Measurements from ENCODE around the gene PPM1D. TPM values are rescaled to one million over a fixed set of nuclear protein-coding genes. Genes with fewer than 3 reads are reported as not detected.

The PPM1D gene
- total RNA-seq, 1 experiment from 2014 or later = 19.0 TPM

GRCh38 chr17:60559659-60559994 is 40.4 kb upstream of the PPM1D start:
- Histone ChIP-seq H2AK5ac (ENCODE audit: insufficient read length, low read length) (no peak overlapping the region), H3K9ac (ENCODE audit: extremely low read depth, insufficient read length, low read length) (no peak overlapping the region), H3K79me1 (ENCODE audit: insufficient read depth, low read depth, low read length, poor library complexity, severe bottlenecking) (no peaks in the 10 kb centered on the region), H3K27me3 (ENCODE audit: insufficient read depth, low read length) (no peaks in the 10 kb centered on the region), H3K18ac (ENCODE audit: insufficient read length, low read depth, low read length) (no peak overlapping the region), H3K79me2 (ENCODE audit: insufficient read depth, low read length) (no peaks in the 10 kb centered on the region), H3K4ac (ENCODE audit: low read depth, low read length) (no peak overlapping the region), H2BK20ac (ENCODE audit: low read depth, low read length, poor library complexity, severe bottlenecking) (no peak overlapping the region), H3K23ac (ENCODE audit: insufficient read length, low read depth, low read length) (no peak overlapping the region), H2BK15ac (ENCODE audit: low read depth, low read length) (no peak overlapping the region), H3K23me2 (ENCODE audit: insufficient read length, low read depth, low read length, poor library complexity, severe bottlenecking) (no peaks in the 10 kb centered on the region), H3K14ac (ENCODE audit: insufficient read depth, low read length) (no peak overlapping the region), H3K27ac (ENCODE audit: insufficient read length, low read depth, low read length) (no peak overlapping the region), H4K8ac (replicated peaks; ENCODE audit: insufficient read length, low read depth, low read length) (no peak overlapping the region), H4K20me1 (ENCODE audit: control insufficient read depth, insufficient read depth, insufficient read length) (no peaks in the 10 kb centered on the region), H3K4me1 (ENCODE audit: insufficient read depth, low read length) (no peaks in the 10 kb centered on the region), H3T11ph (ENCODE audit: low read length) (no peak overlapping the region), H2BK12ac (ENCODE audit: insufficient read length, low read depth, low read length) (no peak overlapping the region), H2BK5ac (ENCODE audit: insufficient read length, low read length) (no peak overlapping the region), H2BK120ac (ENCODE audit: low read depth, low read length, poor library complexity, severe bottlenecking) (no peak overlapping the region), H4K91ac (ENCODE audit: insufficient read length, low read depth, low read length) (no peak overlapping the region), H4K5ac (ENCODE audit: insufficient read length, low read depth, low read length) (no peak overlapping the region), H3K56ac (ENCODE audit: insufficient read length, low read depth, low read length) (no peak overlapping the region), H2AFZ (ENCODE audit: low read length) (no peak overlapping the region), H3K9me3 (ENCODE audit: control insufficient read depth, low read depth, low read length) (peaks cover 10% of the 10 kb centered on the region), H3K4me2 (ENCODE audit: insufficient read depth, insufficient read length, low read length) (no peak overlapping the region)
- WGBS (ENCODE audit: extremely low coverage, insufficient read length, low lambda C conversion rate) = no CpG with 5 or more reads among the region's 8 CpGs
- peaks cover 27 to 29% of the 10 kb centered on the region in 2 experiments for H3K9me3 Mint-ChIP-seq
- no peak for DNase-seq
- peaks cover 2% of the 10 kb centered on the region; the same call in 1 of the 2 replicates for H3K27me3 Mint-ChIP-seq (ENCODE audit: low read depth)
- H3K27ac Mint-ChIP-seq = no peak overlapping the region
- no peaks in the 10 kb centered on the region for H3K4me1 Mint-ChIP-seq
- TF ChIP-seq CTCF (conservative IDR thresholded peaks at IDR 0.05) = no peak
- peaks cover 5 to 21% (median 8%) of the 10 kb centered on the region in 3 experiments for H3K36me3 Mint-ChIP-seq (ENCODE audit: insufficient read depth in 1 of 3, low read depth in 3 of 3)
- H3K4me3 Mint-ChIP-seq = no peak overlapping the region
